Type B pancreatic cell (in vitro differentiated cells): ENCODE data around the gene EEFSEC. TPM values are rescaled to one million over a fixed set of nuclear protein-coding genes. Genes with fewer than 3 reads are reported as not detected.
A peak's percentile ranks its signal among the peaks of the same experiment; 100 is the strongest.
"Not testable (repeated sequence)": the region's sequence is repeated elsewhere in the genome, so short reads cannot be mapped to it uniquely, and the experiment has no call there.

ENCODE experiments used
- DNase-seq: peaks from one replicate; pipeline ENCODE4 v3.0.0; 2021; ENCODE audit warnings: mixed read lengths; ENCODE audit not compliant: unreplicated experiment; ENCODE audit errors: extremely low spot score
- H3K27ac Mint-ChIP-seq: 2 replicates; pipeline ENCODE4 v1.8.0; 2021; ENCODE audit warnings: mild to moderate bottlenecking, mixed read lengths
- H3K27me3 Mint-ChIP-seq: 2 replicates; pipeline ENCODE4 v1.8.0; 2021; ENCODE audit warnings: mixed read lengths
- H3K36me3 Mint-ChIP-seq: 2 replicates; pipeline ENCODE4 v1.8.0; 2021; ENCODE audit warnings: mixed read lengths
- H3K4me1 Mint-ChIP-seq: one replicate; pipeline ENCODE4 v1.8.0; 2021; ENCODE audit warnings: mixed read lengths; ENCODE audit not compliant: unreplicated experiment
- H3K4me3 Mint-ChIP-seq: 2 replicates; pipeline ENCODE4 v1.8.0; 2021; ENCODE audit warnings: mild to moderate bottlenecking, mixed read lengths
- H3K9me3 Mint-ChIP-seq: 2 replicates; pipeline ENCODE4 v1.8.0; 2021; ENCODE audit warnings: mixed read lengths
- CTCF ChIP-seq: fragments of 200-600 bp; sonication (generic); conservative IDR thresholded peaks from 2 replicates; pipeline ENCODE4 v1.5.0; 2021; ENCODE audit warnings: antibody characterized with exemption, mild to moderate bottlenecking
- total RNA-seq: library from RNA; stranded (reverse); gene quantifications from 2 replicates; pipeline ENCODE4 v1.2.1, GENCODE V29; 2021; ENCODE audit warnings: low replicate concordance

The EEFSEC gene
- total RNA-seq, 1 donor from 2014 or later: 16.6 TPM

GRCh38 chr3:128145279-128145678, 8.0 kb upstream of the EEFSEC start:
- Mint-ChIP-seq H3K4me3 (no peak overlapping the region), H3K27me3 (peaks cover 20% of the 10 kb centered on the region), H3K36me3 (no peaks in the 10 kb centered on the region), H3K9me3 (no peaks in the 10 kb centered on the region), H3K27ac (peak overlapping the region; percentile 87), H3K4me1 (no peaks in the 10 kb centered on the region)
- no peak for DNase-seq
- TF ChIP-seq CTCF: no peak

- TF ChIP-seq CTCF: no peak
- H3K4me3 Mint-ChIP-seq: no peak overlapping the region
- H3K27ac Mint-ChIP-seq: no peak overlapping the region
Measured at GRCh38 chr3:128146201-128146600, 7.1 kb upstream of the EEFSEC start.

GRCh38 chr3:128149650-128150049, 3.6 kb upstream of the EEFSEC start:
- H3K36me3 Mint-ChIP-seq: peaks cover 4% of the 10 kb centered on the region
- peaks cover 4% of the 10 kb centered on the region for H3K4me1 Mint-ChIP-seq
- peaks cover 19% of the 10 kb centered on the region for H3K27me3 Mint-ChIP-seq
- peaks cover 5% of the 10 kb centered on the region for H3K9me3 Mint-ChIP-seq
- H3K27ac Mint-ChIP-seq: no peak overlapping the region
- DNase-seq: no peak
- no peak for TF ChIP-seq CTCF
- no peak overlapping the region for H3K4me3 Mint-ChIP-seq

More at GRCh38 chr3:128146201-128146600, 7.1 kb upstream of the EEFSEC start:
- Mint-ChIP-seq H3K9me3 (no peaks in the 10 kb centered on the region), H3K36me3 (no peaks in the 10 kb centered on the region), H3K27me3 (peaks cover 18% of the 10 kb centered on the region), H3K4me1 (no peaks in the 10 kb centered on the region)
- DNase-seq: no peak

GRCh38 chr3:128151758-128152274, 1.5 kb upstream of the EEFSEC start:
- Mint-ChIP-seq H3K9me3 (peaks cover 7% of the 10 kb centered on the region), H3K27ac (no peak overlapping the region), H3K27me3 (peaks cover 11% of the 10 kb centered on the region), H3K4me3 (peak overlapping the region; percentile 69), H3K4me1 (peaks cover 4% of the 10 kb centered on the region), H3K36me3 (peaks cover 18% of the 10 kb centered on the region)
- no peak for TF ChIP-seq CTCF
- no peak for DNase-seq

GRCh38 chr3:128152419-128153155, 694 bp upstream of the EEFSEC start:
- DNase-seq: no peak
- peaks cover 4% of the 10 kb centered on the region for H3K4me1 Mint-ChIP-seq
- peak overlapping the region; percentile 91 for H3K27ac Mint-ChIP-seq
- H3K27me3 Mint-ChIP-seq: peaks cover 11% of the 10 kb centered on the region
- no peak for TF ChIP-seq CTCF
- H3K36me3 Mint-ChIP-seq: peaks cover 24% of the 10 kb centered on the region
- peak overlapping the region; percentile 92 for H3K4me3 Mint-ChIP-seq
- peaks cover 10% of the 10 kb centered on the region for H3K9me3 Mint-ChIP-seq

- peak overlapping the region; percentile 54 for H3K27ac Mint-ChIP-seq
- not testable (repeated sequence) for H3K4me1 Mint-ChIP-seq, DNase-seq, H3K27me3 Mint-ChIP-seq
- peaks cover 16% of the 10 kb centered on the region for H3K9me3 Mint-ChIP-seq
- peak overlapping the region; percentile 92 for H3K4me3 Mint-ChIP-seq
- H3K36me3 Mint-ChIP-seq: peaks cover 36% of the 10 kb centered on the region
Measured at GRCh38 chr3:128154354-128154753, 1.1 kb downstream of the EEFSEC start.
